ENCODE data around the gene FAM120B.

The FAM120B gene

DNA sequence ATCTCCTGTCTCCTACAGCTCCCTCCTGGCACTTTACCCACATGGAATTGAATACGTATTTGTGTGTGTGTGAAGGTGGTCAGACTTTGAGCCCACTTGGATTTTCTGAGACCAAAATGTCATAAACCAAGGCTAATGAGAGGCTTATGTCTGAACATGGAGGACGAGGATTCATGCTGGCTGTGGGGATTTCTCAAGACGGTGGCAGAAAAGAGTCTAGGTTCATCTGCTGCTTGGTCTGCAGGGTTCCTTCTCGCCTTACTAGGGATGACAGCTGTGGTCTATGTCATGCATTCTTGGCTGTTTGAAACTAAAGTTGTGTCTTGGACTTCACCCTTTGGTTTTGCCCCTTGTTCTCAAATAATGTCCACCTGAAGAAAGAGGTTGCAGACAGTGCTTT, 58.6 kb downstream of the FAM120B start:
- TF ChIP-seq, protein P1, sequence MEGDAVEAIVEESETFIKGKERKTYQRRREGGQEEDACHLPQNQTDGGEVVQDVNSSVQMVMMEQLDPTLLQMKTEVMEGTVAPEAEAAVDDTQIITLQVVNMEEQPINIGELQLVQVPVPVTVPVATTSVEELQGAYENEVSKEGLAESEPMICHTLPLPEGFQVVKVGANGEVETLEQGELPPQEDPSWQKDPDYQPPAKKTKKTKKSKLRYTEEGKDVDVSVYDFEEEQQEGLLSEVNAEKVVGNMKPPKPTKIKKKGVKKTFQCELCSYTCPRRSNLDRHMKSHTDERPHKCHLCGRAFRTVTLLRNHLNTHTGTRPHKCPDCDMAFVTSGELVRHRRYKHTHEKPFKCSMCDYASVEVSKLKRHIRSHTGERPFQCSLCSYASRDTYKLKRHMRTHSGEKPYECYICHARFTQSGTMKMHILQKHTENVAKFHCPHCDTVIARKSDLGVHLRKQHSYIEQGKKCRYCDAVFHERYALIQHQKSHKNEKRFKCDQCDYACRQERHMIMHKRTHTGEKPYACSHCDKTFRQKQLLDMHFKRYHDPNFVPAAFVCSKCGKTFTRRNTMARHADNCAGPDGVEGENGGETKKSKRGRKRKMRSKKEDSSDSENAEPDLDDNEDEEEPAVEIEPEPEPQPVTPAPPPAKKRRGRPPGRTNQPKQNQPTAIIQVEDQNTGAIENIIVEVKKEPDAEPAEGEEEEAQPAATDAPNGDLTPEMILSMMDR (IDR thresholded peaks at IDR 0.05; ENCODE audit: low read depth, low read length): no peak
- H3K36me3 ChIP-seq: peaks cover 15% of the 10 kb centered on the region

DNA sequence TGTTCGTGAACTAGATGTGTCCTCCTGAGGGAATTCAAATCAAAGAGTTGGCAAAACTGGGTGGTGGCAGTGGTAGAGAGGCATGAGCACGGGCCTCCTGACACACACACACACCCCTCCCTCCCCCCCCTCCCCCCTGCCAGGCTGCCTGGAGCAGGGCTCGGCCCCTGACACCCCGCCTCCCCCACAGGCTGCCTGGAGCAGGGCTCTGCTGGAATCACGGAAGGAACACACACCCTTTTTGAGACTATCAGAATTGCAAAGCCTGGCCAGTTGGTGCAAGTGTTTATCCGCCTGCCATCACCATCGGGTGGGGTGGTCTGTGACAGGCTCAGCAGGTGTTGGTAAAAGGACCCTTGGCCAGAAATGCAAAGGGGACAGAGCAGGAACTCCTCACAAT, 59.0 kb downstream of the FAM120B start:
- Histone ChIP-seq H3K36me3 (peaks cover 11% of the 10 kb centered on the region; the same call in 1 of the 2 replicates), H3K4me3 (ENCODE audit: low read depth, low read length) (no peak overlapping the region), H3K27me3 (ENCODE audit: insufficient read depth, low read depth, severe bottlenecking) (no peaks in the 10 kb centered on the region), H3K9me3 (ENCODE audit: severe bottlenecking) (no peaks in the 10 kb centered on the region), H3K27ac (no peak overlapping the region)
- TF ChIP-seq, protein P1 (IDR thresholded peaks at IDR 0.05; ENCODE audit: low read depth, low read length): no peak
- no peak for DNase-seq

More for the DNA sequence above, 58.6 kb downstream of the FAM120B start:
- DNase-seq: no peak
- no peak overlapping the region for H3K4me3 ChIP-seq (ENCODE audit: low read depth, low read length)
- H3K27me3 ChIP-seq (ENCODE audit: insufficient read depth, low read depth, severe bottlenecking): no peaks in the 10 kb centered on the region
- no peak overlapping the region for H3K27ac ChIP-seq
- no peaks in the 10 kb centered on the region for H3K9me3 ChIP-seq (ENCODE audit: severe bottlenecking)

DNA sequence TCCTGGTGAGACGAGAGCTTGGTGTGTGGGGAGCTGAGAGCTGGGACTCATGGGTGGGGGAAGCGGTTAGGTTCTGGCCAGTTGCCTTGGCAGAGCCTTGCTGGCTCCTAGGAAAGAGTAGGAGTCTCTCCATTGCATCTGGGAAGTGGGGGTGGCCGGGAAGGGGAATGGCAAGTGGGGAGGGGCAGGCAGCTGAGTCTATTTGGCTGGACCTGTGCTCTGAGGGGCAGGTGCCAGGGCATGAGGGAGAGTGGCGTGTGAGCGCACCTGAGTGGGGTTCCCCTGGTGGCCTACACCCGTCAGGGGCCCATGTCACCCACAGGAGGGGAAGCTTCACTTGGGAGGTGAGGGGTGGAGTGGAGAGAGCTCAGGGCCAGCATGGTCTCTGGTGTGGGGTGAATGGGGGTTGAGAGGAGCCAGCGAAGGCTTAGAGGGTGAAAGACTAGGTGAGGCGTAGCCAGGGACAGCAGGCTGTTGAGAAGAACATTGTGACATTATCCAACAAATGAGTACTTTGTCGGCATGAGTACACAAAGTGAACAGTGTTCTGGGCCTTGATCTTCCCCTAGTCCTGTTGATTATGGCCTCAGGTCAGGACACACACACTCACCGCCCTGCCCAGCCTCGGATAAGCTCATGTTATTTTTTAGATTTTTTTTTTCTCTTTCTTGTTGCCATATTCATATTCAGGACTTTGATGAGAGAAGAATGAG, 59.8 kb downstream of the FAM120B start:
- TF ChIP-seq, protein P1 (IDR thresholded peaks at IDR 0.05; ENCODE audit: low read depth, low read length): no peak
- no peak for DNase-seq
- Histone ChIP-seq H3K36me3 (peaks cover 9% of the 10 kb centered on the region; the same call in 1 of the 2 replicates), H3K4me3 (ENCODE audit: low read depth, low read length) (no peak overlapping the region), H3K9me3 (ENCODE audit: severe bottlenecking) (no peaks in the 10 kb centered on the region), H3K27ac (no peak overlapping the region), H3K27me3 (ENCODE audit: insufficient read depth, low read depth, severe bottlenecking) (no peaks in the 10 kb centered on the region)

DNA sequence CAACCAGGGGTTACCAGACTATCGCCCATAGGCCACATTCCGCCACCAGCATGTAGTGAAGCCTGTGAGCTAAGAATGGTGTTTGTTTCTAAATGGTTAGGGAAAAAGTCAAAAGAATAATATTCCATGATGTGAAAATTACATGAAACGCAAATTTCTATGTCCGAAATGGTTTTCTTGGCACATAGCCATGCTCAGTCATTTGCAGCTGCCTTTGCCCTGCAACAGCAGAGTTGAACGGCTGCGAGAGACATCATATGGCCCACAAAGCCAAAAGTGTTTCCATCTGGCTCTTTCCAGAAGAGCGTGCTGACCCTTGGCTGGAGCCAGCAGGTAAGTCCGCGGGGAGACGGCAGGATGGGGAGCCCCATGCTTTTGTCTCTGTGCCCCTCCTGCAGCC, 60.7 kb downstream of the FAM120B start:
- DNase-seq: no peak
- no peak overlapping the region for H3K27ac ChIP-seq
- H3K9me3 ChIP-seq (ENCODE audit: severe bottlenecking): no peaks in the 10 kb centered on the region
- no peaks in the 10 kb centered on the region for H3K27me3 ChIP-seq (ENCODE audit: insufficient read depth, low read depth, severe bottlenecking)
- H3K36me3 ChIP-seq: peaks cover 11% of the 10 kb centered on the region
- H3K4me3 ChIP-seq (ENCODE audit: low read depth, low read length): no peak overlapping the region
- TF ChIP-seq, protein P1 (IDR thresholded peaks at IDR 0.05; ENCODE audit: low read depth, low read length): no peak

DNA sequence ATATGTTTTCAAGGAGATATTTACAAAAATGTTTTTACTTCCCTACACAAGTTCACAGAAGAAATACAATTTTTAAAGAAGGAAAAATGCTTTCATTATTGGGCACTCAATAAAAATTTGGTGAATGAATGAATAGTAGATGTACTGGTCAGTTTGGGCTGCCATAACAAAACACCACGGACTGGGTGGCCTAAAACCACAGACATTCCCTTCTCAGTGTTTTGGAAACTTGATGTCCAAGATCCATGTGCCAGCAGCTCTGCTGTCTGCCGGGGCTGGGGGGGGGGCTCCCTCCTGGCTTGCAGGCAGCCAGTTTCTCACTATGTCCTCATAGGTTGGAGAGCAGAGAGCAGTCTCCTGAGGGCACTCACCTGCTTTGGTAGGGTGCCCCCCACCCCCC, 62.0 kb downstream of the FAM120B start:
- TF ChIP-seq, protein P1 (IDR thresholded peaks at IDR 0.05; ENCODE audit: low read depth, low read length): no peak
- H3K4me3 ChIP-seq (ENCODE audit: low read depth, low read length): no peak overlapping the region
- peaks cover 11% of the 10 kb centered on the region for H3K36me3 ChIP-seq
- no peak for DNase-seq
- no peak overlapping the region for H3K27ac ChIP-seq
- H3K9me3 ChIP-seq (ENCODE audit: severe bottlenecking): no peaks in the 10 kb centered on the region
- H3K27me3 ChIP-seq (ENCODE audit: insufficient read depth, low read depth, severe bottlenecking): no peaks in the 10 kb centered on the region

DNA sequence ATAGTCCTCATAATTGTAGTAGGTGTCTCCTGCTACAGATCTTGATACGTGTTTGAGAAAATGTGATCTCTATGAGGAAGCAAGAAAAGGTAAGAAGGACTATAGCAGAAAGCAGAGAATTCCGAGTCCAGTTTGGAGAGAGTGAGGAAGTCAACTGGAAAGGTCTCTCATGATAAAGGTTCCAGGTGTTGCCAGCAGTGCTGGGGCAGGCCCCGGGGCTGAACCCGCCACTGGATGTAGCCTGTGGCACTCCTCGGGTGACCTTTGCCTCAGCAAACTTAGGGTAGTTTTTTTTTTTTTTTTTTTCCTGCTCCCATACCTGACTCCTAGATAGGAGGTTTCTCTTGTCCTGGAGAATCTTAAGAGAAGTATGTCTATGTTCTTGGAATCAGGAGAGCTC, 62.8 kb downstream of the FAM120B start:
- H3K27me3 ChIP-seq (ENCODE audit: insufficient read depth, low read depth, severe bottlenecking): no peaks in the 10 kb centered on the region
- no peak overlapping the region for H3K4me3 ChIP-seq (ENCODE audit: low read depth, low read length)
- no peaks in the 10 kb centered on the region for H3K9me3 ChIP-seq (ENCODE audit: severe bottlenecking)
- TF ChIP-seq, protein P1 (IDR thresholded peaks at IDR 0.05; ENCODE audit: low read depth, low read length): no peak
- no peak for DNase-seq
- H3K27ac ChIP-seq: no peak overlapping the region
- peaks cover 7% of the 10 kb centered on the region for H3K36me3 ChIP-seq

Measured in WERI-Rb-1 (cell line).